KG1 (cell line): Measurements from ENCODE around the gene ZFP91.
"Not testable (repeated sequence)": the region's sequence is repeated elsewhere in the genome, so short reads cannot be mapped to it uniquely, and the experiment has no call there.

ENCODE experiments used
- DNase-seq: peaks from one replicate; lab custom pipeline; 2025; lab: John Stamatoyannopoulos, UW

The ZFP91 gene

GRCh38 chr11:58578635-58579191, at the start of gene ZFP91:
Gene ZFP91 (plus strand): TSS chr11:58579063. CDS start chr11:58579282, 219 bp downstream.
- peak; percentile 99 for DNase-seq

GRCh38 chr11:58530236-58530635, 48.6 kb upstream of the ZFP91 start:
- DNase-seq, result no peak

GRCh38 chr11:58531865-58532341, 47.0 kb upstream of the ZFP91 start:
- no peak for DNase-seq

- DNase-seq, result no peak
These were observed 32.0 kb upstream of the ZFP91 start for GRCh38 chr11:58546841-58547240.

GRCh38 chr11:58549644-58550043, 29.2 kb upstream of the ZFP91 start:
- no peak for DNase-seq

- no peak for DNase-seq
These were observed 18.0 kb upstream of the ZFP91 start for GRCh38 chr11:58560842-58561241.

GRCh38 chr11:58561394-58562098, 17.3 kb upstream of the ZFP91 start:
- DNase-seq, result no peak

GRCh38 chr11:58562375-58562800, 16.5 kb upstream of the ZFP91 start:
- no peak for DNase-seq

GRCh38 chr11:58564231-58564630, 14.6 kb upstream of the ZFP91 start:
- DNase-seq, result no peak

- peak; percentile 46 for DNase-seq
These were observed 10.9 kb upstream of the ZFP91 start for GRCh38 chr11:58567889-58568512.

GRCh38 chr11:58572906-58573305, 6.0 kb upstream of the ZFP91 start:
- not testable (repeated sequence) for DNase-seq

- peak; percentile 58 for DNase-seq
These were observed 5.3 kb upstream of the ZFP91 start for GRCh38 chr11:58573451-58574104.

GRCh38 chr11:58574881-58575280, 4.0 kb upstream of the ZFP91 start:
- DNase-seq, result no peak

- DNase-seq, result peak; percentile 80
These were observed 3.4 kb upstream of the ZFP91 start, which contains the start of gene LPXN for GRCh38 chr11:58575377-58576020. Gene LPXN (minus strand): TSS chr11:58575856. CDS start chr11:58575772, 84 bp downstream.

- DNase-seq, result no peak
These were observed 1.9 kb upstream of the ZFP91 start for GRCh38 chr11:58576887-58577471.

- DNase-seq, result peak; percentile 95
These were observed 1.2 kb upstream of the ZFP91 start for GRCh38 chr11:58577555-58578135.

- peak; percentile 98 for DNase-seq
These were observed 678 bp upstream of the ZFP91 start for GRCh38 chr11:58578136-58578634.

- peak; percentile 95 for DNase-seq
These were observed 598 bp downstream of the ZFP91 start for GRCh38 chr11:58579192-58580129.

GRCh38 chr11:58580311-58580710, 1.4 kb downstream of the ZFP91 start:
- DNase-seq, result no peak

- DNase-seq, result no peak
These were observed 3.6 kb downstream of the ZFP91 start for GRCh38 chr11:58582437-58582836.
